Keratinocyte (primary cell): Measurements from ENCODE around the gene FAM174B.

ENCODE experiments used
- CTCF ChIP-seq, 3 experiments: IDR thresholded peaks in 1 of 3; conservative IDR thresholded peaks in 1 of 3; optimal IDR thresholded peaks in 1 of 3; 2 replicates in 2 of 3; 3 replicates in 1 of 3; pipeline versions ENCODE3 to v1.5.1; 2011; ENCODE audit warnings: low read length in 3 of 3, mild to moderate bottlenecking in 3 of 3, moderate library complexity in 2 of 3, control low read depth in 1 of 3, inconsistent platforms in 1 of 3; ENCODE audit not compliant: insufficient read depth in 2 of 3; ENCODE audit errors: extremely low read depth in 1 of 3
- EZH2 ChIP-seq: IDR thresholded peaks from one replicate; pipeline ENCODE4 v1.6.1; 2012; ENCODE audit warnings: inconsistent platforms, mild to moderate bottlenecking, low read length, moderate library complexity

- TF ChIP-seq CTCF (optimal IDR thresholded peaks at IDR 0.05 in 1 of 3, IDR thresholded peaks at IDR 0.05 in 1 of 3, conservative IDR thresholded peaks at IDR 0.05 in 1 of 3; ENCODE audit: extremely low read depth in 1 of 3, insufficient read depth in 2 of 3, low read length in 3 of 3) (no peak), EZH2 (no peak)
These were observed 42.7 kb downstream of the FAM174B start for GRCh38 chr15:92612891-92613290.
